Ishikawa (cell line): ENCODE results near the gene HSF4.

Experiments used
- CEBPB ChIP-seq: IDR thresholded peaks from 2 replicates; pipeline ENCODE4 v1.6.1; 2012
- CREB1 ChIP-seq: IDR thresholded peaks from 2 replicates; pipeline ENCODE4 v1.6.1; 2012; ENCODE audit warnings: low read depth
- EGR1 ChIP-seq: IDR thresholded peaks from 2 replicates; pipeline ENCODE4 v1.6.1; 2012
- EP300 ChIP-seq: IDR thresholded peaks from 2 replicates; pipeline ENCODE4 v1.6.1; 2012; ENCODE audit warnings: borderline replicate concordance
- FOXM1 ChIP-seq: IDR thresholded peaks from 2 replicates; pipeline ENCODE4 v1.6.1; 2012; ENCODE audit warnings: low read depth, borderline replicate concordance
- MAX ChIP-seq: IDR thresholded peaks from 2 replicates; pipeline ENCODE4 v1.6.1; 2012
- NFIC ChIP-seq: IDR thresholded peaks from 2 replicates; pipeline ENCODE4 v1.6.1; 2012
- RAD21 ChIP-seq: IDR thresholded peaks from 2 replicates; pipeline ENCODE4 v1.6.1; 2012; ENCODE audit warnings: low read depth
- TAF1 ChIP-seq: IDR thresholded peaks from 2 replicates; pipeline ENCODE4 v1.6.1; 2012; ENCODE audit warnings: low read depth, mild to moderate bottlenecking
- TCF12 ChIP-seq: IDR thresholded peaks from 2 replicates; pipeline ENCODE4 v1.6.1; 2012; ENCODE audit warnings: low read depth
- TEAD4 ChIP-seq: IDR thresholded peaks from 2 replicates; pipeline ENCODE4 v1.6.1; 2012
- YY1 ChIP-seq: IDR thresholded peaks from 2 replicates; pipeline ENCODE4 v1.6.1; 2012; ENCODE audit warnings: low read depth
- ZBTB7A ChIP-seq: IDR thresholded peaks from 2 replicates; pipeline ENCODE4 v1.6.1; 2012; ENCODE audit warnings: low read depth
- TF ChIP-seq, protein P1 (sequence below): IDR thresholded peaks from 2 replicates; pipeline ENCODE4 v1.6.1; 2012; ENCODE audit warnings: low read depth, mild to moderate bottlenecking
- TF ChIP-seq, protein P2 (sequence below): IDR thresholded peaks from 2 replicates; pipeline ENCODE4 v1.6.1; 2012

HSF4 gene

GRCh38 chr16:67167588-67167987, 3.0 kb downstream of the HSF4 start:
- TF ChIP-seq EGR1 (no peak), MAX (no peak), CREB1 (no peak)
- TF ChIP-seq, protein P1, sequence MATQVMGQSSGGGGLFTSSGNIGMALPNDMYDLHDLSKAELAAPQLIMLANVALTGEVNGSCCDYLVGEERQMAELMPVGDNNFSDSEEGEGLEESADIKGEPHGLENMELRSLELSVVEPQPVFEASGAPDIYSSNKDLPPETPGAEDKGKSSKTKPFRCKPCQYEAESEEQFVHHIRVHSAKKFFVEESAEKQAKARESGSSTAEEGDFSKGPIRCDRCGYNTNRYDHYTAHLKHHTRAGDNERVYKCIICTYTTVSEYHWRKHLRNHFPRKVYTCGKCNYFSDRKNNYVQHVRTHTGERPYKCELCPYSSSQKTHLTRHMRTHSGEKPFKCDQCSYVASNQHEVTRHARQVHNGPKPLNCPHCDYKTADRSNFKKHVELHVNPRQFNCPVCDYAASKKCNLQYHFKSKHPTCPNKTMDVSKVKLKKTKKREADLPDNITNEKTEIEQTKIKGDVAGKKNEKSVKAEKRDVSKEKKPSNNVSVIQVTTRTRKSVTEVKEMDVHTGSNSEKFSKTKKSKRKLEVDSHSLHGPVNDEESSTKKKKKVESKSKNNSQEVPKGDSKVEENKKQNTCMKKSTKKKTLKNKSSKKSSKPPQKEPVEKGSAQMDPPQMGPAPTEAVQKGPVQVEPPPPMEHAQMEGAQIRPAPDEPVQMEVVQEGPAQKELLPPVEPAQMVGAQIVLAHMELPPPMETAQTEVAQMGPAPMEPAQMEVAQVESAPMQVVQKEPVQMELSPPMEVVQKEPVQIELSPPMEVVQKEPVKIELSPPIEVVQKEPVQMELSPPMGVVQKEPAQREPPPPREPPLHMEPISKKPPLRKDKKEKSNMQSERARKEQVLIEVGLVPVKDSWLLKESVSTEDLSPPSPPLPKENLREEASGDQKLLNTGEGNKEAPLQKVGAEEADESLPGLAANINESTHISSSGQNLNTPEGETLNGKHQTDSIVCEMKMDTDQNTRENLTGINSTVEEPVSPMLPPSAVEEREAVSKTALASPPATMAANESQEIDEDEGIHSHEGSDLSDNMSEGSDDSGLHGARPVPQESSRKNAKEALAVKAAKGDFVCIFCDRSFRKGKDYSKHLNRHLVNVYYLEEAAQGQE: no peak
- TF ChIP-seq, protein P2, sequence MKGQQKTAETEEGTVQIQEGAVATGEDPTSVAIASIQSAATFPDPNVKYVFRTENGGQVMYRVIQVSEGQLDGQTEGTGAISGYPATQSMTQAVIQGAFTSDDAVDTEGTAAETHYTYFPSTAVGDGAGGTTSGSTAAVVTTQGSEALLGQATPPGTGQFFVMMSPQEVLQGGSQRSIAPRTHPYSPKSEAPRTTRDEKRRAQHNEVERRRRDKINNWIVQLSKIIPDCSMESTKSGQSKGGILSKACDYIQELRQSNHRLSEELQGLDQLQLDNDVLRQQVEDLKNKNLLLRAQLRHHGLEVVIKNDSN: no peak

- TF ChIP-seq, protein P1: peak; percentile 67
- no peak for TF ChIP-seq ZBTB7A
These were observed 4.5 kb downstream of the HSF4 start for GRCh38 chr16:67169011-67169451.

- TF ChIP-seq RAD21 (peak; percentile 27; the same call in 1 of the 2 replicates), ZBTB7A (peak; percentile 74; the same call in 1 of the 2 replicates), EGR1 (no peak)
These were observed 5.2 kb downstream of the HSF4 start for GRCh38 chr16:67169642-67170167.

DNA sequence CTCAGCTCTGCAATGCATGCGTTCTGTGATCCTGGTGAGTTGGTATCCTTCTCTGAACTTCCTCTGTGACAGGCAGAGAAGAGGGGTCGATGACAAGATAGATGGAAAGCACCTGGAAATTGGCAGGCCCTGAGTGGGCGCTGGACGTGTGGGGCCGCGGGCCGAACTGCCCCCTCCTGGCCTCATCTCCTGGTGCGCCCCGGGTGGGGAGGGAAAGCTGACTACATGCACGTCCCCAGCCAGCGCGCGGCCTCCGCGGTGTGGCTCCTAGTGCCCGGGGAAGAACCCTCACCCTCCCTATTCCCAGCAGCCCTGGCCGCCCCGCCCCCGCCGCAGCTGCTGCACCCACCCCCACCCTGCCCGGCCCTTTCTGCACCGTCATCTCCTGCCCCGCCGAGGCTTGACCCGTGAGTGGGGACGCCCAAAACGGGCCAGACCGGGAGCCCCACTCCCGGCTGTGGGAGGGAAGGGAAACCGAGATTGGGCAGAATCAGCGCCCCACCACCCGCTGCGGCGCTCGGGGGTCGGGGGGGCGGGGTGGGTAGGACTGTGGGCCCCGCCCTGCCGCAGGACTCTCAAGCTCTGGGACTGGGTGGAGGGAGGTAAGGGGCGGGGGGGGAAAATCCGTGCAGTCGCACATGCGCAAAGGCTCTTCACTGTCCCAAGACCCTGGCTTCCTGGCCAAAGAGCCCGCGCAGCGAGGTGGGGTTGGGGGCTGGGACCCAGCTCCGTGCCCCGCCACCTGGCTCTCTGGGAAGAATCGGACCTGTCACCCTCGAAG, 5.8 kb downstream of the HSF4 start, which contains the start of gene NOL3:
NOL3 (plus strand) TSS at position 371 of the 781 bp plus-strand sequence.
- TF ChIP-seq MAX: peak; percentile 69
- TF ChIP-seq CEBPB: no peak
- TF ChIP-seq, protein P2: no peak
- TF ChIP-seq ZBTB7A: peak; percentile 72
- no peak for TF ChIP-seq YY1
- no peak; the same call in 1 of the 2 replicates for TF ChIP-seq TAF1
- no peak for TF ChIP-seq CREB1
- TF ChIP-seq, protein P1: no peak
- TF ChIP-seq EGR1: peak; percentile 51; the same call in 1 of the 2 replicates
- TF ChIP-seq TEAD4: no peak
- peak; percentile 3; the same call in 1 of the 2 replicates for TF ChIP-seq RAD21
- TF ChIP-seq NFIC: no peak
- no peak; the same call in 1 of the 2 replicates for TF ChIP-seq TCF12
- no peak for TF ChIP-seq FOXM1
- no peak for TF ChIP-seq EP300
